GM21528 (cell line): Measurements from ENCODE around the gene PDGFD.

Experiments
- ATAC-seq: cut with Tn5 transposase; IDR thresholded peaks from one replicate; pipeline ENCODE4 v1.9.1; 2021; ENCODE audit warnings: mild to moderate bottlenecking, moderate library complexity; ENCODE audit not compliant: unreplicated experiment, low FRiP score

The PDGFD gene

DNA sequence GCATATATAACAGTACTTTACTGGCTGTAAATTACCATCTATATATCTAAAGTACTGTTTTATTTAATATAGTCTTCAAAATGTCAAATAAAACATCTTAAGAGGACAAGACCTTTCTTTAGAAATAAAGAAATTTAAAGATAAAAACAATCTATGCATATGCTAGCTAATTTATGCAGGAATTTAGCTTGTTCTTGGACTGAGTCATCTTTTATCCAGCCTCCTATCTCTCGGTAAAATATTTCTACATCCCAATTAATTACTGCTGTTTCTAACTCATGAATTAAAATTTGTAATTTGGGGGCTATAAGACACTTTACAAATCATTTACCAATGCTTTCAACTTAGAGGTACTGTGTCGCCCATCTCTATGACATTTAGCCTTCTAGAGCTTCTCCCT lies 200.3 kb downstream of the PDGFD start:
- ATAC-seq, result no peak

DNA sequence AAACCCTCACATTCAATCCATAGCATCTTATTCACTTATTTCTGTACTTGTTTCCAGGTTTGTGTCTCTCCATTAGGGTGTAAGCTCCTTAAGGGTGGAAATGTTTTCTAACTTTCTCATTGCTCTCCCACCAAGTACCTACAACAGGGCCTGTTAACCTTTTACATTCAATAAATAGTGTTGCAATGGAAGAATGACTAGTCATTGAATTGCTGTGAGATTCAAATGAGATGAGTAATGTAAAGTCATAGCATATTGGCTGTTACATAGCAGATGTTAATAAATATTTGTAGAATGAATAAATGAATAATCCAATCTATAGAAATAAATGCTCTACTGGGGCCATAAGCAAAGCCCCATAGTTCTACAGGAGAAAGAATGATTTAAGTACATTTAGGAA lies 202.9 kb downstream of the PDGFD start:
- no peak for ATAC-seq

DNA sequence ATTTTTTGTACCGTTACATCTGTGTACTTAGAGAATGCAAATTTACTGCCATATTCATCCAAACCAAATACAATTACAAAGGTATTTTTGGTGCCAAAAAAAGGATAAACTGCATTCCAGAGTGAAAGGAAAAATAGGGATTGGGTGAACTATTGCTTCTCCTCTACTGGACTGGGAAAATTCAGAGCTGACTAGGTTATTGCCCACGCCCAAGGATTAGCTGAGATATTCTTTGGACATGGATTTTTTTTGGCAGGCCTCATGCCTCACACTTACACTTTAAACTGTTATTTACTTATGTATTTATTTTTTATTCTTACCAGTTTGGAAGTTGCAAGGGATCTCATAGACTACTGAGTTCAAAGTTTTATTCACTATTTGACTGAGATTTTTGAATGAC lies 203.8 kb downstream of the PDGFD start:
- ATAC-seq, result no peak

DNA sequence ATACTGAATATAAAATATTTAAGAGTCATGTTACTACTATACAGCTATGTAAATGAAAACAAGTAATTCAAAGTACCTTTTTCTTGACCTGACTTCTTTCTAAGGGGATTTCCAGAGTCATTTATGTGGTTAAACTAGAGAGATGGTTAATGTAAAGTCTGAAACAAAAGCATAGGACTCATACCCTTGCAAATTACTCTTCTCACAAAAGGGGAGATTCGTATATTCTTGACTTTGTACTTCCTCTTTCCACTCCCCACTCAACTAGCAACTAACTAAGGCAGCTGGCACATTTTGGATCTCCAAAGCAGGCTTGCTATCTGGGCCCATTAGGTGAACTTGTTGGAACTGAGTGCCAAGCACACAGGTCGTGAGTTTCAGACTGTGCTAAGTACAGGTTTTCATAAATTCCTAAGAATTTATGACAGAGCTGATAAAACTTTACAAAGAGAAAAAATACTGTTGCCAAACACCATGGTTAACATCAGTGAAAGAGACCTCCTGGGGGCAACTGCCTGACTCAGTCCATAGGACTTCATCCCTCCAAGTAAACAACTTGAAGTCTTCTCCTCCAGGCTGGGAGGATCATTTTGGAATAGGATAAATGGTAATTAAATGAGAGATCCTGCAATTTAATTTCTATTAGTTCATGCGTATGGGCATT lies 204.5 kb downstream of the PDGFD start:
- ATAC-seq, result peak; percentile 98

DNA sequence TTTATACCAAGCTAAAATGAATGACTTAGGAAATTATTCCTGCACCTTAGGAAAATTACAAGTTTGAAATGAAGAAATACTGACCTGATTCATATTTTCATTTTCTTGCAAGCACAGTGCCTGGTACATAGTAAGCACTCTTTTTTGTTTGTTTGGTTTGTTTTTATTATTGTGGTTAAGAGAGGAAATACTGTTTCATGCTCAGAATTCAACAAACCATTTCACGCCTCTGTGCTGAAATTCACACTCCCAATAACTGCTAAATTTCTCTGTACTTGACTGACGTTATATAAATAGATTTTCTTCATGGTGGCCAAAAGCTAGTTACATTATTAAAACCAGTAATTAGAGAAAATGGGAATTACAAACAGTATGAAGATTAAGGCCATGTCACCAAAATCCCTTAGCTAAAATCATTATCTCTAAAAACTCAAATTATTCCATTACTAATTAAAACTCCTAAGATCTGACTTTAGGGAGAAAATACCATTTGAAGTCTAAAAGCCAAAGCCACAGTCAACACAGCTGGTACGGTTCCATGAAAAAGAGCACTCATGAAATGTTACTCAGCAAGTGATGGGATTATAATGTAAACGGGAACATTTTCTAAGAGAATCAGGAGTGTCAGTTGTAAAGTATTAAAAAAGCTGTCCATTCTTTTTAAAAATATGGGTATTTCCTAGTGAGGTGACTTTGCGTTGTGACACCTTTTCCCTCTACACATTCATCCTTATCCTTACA lies 205.3 kb downstream of the PDGFD start:
- ATAC-seq, result peak; percentile 46

DNA sequence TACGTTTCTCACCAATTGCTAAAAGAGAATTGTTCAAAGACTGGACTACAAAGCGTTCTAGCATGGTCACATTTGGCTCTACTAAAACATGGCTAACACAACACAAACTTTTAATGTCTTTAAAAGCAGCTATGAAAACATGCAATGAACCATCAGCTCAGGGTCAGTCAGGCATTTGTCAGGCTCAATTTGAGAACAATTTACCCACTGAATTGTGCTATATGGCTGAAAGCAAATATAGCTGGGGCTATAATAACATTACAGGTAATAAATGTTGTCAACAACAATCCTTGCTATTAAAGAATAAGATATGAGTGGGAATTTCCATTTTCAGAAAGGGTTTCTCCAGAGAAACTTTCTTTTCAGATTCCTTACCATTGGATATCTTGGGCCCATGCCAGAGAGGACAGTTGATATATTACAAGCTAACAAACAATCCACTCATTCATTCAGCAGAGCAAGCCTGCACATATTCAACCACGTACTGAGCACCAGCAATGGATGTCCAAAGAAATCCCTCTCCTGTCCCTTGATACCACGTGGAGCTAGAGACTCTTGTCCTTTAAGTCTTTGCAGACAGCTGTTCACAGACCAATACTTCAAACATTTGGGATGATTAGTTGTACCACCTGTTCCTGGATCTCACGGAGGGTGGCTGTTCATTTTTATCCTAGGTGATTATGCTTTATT lies 210.0 kb downstream of the PDGFD start:
- ATAC-seq, result no peak

DNA sequence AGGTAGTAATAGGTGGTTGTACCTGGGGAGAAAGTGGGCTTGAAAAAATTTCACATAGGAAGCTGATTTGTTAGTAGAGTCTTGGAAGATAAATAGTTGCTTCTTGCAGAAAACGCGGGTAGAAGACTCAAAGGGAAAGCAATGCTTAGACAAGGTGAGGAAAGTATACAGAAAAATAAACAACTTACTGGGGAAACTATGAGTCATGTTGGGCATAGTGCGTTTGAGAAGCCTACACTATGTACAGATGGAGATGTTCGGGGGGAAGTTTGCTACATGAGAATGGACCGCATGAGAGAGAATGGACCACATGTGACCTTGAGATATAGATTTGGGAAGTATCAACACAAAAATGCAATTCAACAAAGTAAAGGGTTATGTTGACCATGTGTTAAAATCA lies 214.2 kb downstream of the PDGFD start:
- no peak for ATAC-seq

DNA sequence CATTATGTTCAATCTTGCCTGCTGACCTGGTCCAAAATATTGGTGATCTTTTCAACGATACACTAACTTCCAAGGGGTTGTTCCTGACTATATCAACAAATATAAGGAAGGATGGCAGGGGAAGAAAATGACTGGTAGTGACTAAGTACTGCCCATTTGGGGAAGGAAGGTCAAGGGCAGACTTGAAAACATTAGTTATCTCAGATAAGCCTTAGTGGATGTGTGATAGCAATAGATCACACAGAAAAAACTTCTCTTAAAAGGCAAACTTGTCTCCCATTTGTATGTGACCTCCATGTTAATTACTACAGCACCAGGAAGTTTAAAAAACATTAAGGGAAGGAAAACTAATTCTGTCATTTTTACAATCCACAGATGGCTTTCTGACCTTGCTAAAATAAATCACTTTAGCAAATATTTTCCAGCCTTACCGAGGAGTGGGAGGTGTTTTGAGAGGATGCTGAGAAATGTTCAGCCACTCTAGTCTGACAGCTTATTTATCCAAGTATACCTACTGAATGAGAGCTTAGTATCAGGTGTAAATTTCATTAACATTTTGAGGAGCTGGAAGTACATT lies 215.7 kb downstream of the PDGFD start:
- ATAC-seq, result no peak

DNA sequence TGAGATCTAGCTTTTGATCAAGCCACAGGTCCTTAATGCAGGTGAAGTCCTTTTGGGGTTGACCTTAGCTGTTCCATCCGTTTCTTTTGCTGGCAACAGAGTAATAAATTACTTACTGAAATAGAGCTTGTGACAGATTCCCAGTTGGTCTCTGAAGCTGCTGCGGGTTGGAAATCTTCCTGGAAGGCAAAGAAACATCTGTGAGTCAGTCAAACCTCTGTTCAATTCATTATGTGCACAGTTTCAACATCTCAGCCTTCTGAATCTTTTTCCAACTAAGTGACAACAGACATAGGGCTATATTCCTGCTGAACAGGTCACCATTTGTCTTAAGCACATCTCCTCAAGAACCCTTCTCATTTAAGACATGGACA lies 216.4 kb downstream of the PDGFD start:
- no peak for ATAC-seq

DNA sequence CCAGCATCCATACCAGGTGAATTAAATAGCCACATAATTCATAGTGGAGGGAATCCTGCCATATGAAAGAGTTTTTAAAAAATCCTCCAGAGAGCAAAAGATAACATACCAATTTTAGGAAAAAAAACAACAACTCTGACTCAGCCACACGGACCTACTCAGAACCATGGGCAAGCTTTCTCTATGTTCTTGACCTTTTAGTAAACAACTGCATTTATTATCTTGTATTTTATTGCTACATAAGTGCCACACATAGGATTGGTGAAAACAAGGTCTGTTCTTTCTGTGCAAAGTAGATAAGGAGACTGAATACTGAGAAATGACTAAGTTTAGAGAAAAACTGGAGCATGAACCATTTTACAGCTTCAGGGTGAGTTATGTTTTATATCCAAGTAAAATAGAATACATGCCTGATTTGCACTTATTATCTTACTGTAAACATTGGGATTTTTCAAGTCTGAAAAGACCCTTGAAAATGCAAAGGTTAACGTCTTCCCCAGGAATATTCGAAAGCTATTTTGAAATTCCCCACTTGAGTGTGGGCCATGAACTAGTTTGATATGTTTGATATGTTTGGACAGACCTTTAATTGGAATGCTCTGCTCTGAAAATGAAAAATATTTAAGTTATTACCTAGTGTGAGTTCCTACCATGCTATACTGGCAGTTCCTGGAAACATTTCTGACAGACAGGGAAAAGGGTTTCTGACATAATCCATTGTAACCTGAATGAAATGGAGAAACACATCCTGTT lies 217.0 kb downstream of the PDGFD start:
- no peak for ATAC-seq

DNA sequence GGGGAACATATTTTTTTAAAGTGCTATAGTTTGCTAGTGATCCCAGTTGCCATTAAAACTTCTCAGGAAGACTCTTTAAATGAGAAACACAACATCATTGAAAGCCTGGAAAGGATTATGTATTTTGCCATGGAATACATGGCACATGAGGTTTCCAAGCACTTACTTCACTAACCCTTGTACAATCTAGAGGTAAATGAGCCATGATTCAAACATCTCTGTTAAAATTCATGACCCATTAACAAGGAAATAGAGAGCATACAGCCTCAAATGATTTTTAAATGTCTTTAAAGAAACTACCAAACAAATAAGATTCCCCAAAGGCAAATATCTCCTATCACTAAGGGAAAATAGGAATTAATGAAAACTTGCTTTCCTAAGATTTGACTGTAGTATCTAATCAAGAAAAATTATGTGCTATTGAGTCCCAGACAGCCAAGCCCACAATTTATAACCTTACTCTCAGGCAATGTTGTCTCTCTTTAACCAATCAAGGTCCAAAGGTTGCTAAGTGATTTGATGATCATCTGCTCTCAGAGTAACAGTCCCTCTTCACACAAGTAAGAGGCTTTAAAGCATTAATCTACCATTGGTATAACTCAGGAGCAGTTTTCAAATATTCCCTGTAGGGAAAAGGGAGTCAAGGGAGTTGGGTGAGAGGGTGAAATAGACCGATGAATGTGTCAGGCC lies 219.6 kb downstream of the PDGFD start:
- ATAC-seq, result no peak

DNA sequence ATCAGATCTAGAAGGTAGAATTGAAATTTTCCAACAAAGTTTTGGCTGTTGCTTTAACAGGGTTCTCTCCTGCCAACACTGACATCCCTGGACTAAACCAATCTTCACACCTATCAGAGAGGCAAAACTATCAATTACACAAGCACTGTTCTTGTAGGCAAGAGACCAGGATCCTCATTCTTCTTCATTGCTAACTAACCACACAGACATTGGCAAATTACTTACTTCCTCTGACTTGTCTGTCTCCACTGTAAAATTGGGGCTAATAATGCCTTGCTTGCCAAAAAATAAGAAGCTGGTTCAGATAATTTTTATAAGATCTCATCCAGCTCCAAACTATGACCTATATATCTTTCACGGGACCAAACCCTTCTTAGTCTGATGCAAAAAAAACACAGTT lies 221.3 kb downstream of the PDGFD start:
- no peak for ATAC-seq

DNA sequence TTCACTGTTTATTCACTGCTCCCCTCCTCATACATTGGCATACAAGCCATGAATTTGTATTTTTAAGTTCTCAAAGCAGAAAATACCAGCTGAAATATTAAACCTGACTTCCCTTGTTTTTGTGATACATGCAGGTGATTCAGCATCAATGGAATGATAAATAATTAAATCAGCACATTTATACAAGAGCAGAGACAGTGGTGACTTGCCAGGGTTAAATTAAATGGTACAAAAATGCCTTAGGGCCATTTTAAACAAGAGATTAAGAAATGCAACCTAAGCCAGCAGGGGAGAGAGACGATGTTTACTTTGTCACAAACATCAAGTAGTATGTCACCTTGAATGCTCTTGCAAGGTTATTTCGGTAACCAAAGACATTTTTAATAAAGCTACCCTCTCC lies 223.4 kb downstream of the PDGFD start:
- ATAC-seq, result no peak

DNA sequence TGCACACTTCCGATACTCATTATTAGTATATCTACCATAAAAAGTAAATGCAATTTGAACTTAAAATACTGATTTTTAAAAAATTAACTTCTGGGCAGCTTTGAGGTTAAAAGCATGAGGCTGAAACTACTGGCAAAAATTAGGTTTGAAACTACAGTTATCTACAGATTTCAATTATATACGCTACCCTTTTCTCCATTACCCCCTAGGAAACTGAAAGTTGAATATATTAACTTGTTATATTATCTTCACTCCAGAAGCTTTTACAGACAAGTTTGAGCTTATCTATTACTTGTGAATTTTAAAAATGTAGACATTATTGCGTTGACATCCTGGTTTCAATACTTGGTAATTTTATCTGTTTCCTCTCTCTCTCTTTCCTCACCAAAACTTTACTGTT lies 224.3 kb downstream of the PDGFD start:
- no peak for ATAC-seq

DNA sequence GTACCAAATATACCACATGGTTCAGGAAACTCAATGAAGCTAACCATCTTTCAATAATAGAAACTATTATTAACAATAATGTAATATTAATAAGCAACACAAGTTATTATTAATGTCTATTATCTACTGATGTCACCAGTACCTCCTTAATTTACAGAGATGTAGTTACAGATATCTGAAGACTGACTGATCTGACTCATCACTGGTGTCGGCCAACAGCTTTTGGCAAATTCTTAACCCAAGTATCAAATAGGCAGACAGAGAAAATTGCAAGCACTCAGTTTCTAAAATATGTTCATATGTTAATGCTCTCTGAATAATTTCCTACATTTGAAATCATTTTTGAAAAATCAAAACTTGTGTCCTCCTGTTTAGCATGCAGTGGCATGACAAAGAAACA lies 227.9 kb downstream of the PDGFD start:
- ATAC-seq, result no peak

DNA sequence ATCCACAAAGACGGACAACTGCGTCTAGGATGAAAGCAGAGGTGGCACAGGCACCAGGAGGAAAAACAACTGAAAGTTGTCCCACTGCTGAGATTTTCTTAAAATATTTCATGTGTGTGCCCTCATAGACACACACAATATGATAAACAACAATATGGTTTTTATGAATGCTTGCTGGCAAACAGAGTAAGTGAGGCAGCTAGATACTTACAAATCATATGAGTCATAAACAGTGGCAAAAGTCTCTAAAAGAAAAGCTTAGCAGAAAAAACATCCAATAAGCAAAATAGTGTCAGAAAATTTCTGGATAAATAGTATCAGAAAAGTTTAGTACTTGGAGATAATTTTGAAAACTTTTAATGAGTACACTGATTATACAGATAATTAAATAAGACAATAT lies 228.7 kb downstream of the PDGFD start:
- ATAC-seq, result no peak

DNA sequence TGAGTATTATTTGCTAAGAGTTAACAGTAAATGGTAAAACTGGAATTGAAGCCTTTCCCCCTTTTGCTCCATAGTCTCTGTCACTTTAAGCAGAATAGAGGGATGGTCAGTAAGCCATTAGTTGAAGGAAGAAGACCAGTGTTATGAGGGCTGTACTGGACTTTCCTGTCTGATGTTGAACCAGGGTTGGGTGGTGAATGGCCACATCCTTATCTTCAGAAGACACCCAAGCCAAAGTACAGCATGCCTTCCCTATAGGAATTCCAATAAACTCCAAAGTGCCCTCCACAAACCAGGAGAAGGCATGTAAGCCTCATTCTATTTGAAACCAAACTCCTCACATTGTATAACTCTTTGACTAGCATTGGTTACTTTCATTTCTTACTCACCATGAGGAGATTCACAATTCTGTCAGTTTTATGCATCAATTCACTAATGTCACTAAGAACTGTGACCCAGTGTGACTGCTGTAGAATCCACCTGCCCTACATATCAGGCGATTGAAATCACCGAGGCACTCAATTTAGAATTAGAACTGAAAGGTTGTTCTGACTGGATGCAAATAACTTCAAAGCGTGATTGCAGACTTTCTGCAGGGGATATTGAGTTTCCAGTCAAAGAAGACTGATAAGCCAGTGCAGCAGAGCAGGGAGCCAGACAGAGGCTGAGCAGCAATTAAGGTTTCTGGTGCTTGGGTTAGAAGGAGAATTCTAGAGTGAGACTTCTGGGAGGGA lies 234.6 kb downstream of the PDGFD start:
- peak; percentile 95 for ATAC-seq

DNA sequence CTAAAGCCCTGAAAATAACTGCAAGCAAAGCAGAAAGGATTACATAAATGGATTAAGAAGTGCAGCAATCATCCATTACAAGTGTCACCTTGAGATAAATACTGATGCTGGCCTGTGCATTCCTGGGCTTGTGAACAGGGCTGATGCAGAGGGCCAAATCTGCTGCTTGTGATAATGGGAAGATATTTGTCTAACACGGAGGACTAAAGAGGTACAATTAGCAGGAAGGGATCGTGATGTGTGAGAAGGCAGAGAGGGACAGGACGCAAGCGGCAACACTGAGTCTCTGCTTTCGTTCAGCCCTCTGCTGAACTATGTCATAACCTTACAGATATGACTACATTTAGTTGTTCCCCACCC lies 235.2 kb downstream of the PDGFD start:
- peak; percentile 14 for ATAC-seq

DNA sequence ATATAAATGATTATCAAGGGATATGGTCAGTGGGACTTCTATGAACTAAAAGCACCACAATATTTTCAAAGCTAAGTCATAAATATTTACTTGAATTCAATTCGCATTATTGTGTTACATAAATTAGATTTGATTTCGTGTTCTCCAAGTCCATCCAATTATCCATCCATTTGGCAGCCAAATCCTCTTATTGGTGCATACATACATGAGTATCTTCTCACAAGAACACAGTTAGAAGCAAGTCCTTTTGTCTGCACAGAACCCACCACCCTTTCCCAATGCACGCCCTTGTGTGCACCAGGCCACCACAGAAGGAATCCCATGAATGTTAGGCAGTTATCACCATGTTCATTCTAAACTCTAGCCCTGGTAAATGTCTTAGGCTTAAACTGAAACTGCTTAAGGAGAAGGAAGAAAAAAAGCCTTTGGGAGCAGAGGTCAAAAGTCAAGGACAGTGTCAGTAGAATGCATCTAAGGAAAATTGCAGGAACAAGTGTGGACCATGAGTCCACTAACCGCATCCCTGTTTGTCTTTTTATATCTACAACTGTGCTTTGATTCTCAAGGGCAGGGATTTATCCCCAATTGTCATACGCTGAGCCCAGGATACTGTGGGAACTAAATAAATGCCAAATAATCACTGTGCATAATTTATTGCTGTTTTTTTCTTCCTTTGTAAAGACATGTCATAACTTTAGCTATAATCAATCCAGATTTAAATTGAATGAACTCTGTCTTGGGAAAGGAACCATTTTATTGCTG lies 235.7 kb downstream of the PDGFD start:
- ATAC-seq, result no peak
